Neural progenitor cell (in vitro differentiated cells): ENCODE results near the gene WDR20.

Experiments
- EZH2 ChIP-seq: fragments of 200-600 bp; sonication (generic); IDR thresholded peaks from 2 replicates; pipeline ENCODE4 v1.6.1; 2017; ENCODE audit warnings: antibody characterized with exemption, mild to moderate bottlenecking, moderate library complexity
- TF ChIP-seq, protein P1 (sequence below): fragments of 200-600 bp; sonication (generic); IDR thresholded peaks from 2 replicates; pipeline ENCODE4 v1.5.1; 2017; ENCODE audit warnings: antibody characterized with exemption, mild to moderate bottlenecking

DNA sequence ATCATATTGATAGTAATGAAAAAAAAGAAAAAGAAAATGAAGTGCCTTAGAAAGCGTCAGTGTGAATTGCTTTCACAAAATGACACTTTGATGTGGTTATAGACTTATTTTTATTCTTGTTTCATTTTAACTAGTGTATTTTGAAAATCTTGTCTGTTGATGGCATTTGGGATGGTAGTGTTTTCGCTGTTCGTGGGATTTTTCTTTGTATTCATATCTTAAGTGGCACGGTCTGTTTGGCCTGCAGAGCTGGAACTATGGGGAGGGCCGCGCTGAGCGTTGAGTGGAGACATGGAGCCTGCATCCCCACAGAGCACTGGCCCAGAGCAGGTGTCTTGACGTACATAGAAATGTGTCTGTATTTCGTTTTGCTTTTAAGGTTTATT, 61.6 kb downstream of the WDR20 start:
- TF ChIP-seq EZH2 = no peak
- TF ChIP-seq, protein P1, sequence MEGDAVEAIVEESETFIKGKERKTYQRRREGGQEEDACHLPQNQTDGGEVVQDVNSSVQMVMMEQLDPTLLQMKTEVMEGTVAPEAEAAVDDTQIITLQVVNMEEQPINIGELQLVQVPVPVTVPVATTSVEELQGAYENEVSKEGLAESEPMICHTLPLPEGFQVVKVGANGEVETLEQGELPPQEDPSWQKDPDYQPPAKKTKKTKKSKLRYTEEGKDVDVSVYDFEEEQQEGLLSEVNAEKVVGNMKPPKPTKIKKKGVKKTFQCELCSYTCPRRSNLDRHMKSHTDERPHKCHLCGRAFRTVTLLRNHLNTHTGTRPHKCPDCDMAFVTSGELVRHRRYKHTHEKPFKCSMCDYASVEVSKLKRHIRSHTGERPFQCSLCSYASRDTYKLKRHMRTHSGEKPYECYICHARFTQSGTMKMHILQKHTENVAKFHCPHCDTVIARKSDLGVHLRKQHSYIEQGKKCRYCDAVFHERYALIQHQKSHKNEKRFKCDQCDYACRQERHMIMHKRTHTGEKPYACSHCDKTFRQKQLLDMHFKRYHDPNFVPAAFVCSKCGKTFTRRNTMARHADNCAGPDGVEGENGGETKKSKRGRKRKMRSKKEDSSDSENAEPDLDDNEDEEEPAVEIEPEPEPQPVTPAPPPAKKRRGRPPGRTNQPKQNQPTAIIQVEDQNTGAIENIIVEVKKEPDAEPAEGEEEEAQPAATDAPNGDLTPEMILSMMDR = no peak
